ENCODE data around the gene ZNF432. TPM values are rescaled to one million over a fixed set of nuclear protein-coding genes. Genes with fewer than 3 reads are reported as not detected.

ZNF432 gene
- total RNA-seq, 1 donor from 2014 or later, result 9.9 TPM

DNA sequence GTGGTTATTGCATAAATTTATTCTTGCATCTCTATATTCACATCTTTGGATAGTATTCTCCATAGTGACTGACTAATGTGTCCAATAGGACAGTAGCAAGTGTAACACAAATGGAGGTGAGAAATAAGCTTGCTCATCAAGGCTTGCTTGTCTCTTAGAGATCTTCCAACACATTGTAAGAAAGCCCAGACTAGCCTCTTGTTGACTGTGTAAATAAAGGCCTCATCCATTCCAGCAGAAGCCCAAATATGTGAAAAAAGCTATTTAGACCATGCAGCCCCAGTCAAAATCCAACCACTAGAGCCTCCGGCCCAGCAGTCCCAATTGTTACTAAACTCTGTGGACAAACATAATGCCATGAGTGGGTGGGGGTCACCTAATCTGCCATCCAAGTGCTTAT lies 38.0 kb downstream of the ZNF432 start:
- DNase-seq (ENCODE audit: low read depth), result no peak

DNA sequence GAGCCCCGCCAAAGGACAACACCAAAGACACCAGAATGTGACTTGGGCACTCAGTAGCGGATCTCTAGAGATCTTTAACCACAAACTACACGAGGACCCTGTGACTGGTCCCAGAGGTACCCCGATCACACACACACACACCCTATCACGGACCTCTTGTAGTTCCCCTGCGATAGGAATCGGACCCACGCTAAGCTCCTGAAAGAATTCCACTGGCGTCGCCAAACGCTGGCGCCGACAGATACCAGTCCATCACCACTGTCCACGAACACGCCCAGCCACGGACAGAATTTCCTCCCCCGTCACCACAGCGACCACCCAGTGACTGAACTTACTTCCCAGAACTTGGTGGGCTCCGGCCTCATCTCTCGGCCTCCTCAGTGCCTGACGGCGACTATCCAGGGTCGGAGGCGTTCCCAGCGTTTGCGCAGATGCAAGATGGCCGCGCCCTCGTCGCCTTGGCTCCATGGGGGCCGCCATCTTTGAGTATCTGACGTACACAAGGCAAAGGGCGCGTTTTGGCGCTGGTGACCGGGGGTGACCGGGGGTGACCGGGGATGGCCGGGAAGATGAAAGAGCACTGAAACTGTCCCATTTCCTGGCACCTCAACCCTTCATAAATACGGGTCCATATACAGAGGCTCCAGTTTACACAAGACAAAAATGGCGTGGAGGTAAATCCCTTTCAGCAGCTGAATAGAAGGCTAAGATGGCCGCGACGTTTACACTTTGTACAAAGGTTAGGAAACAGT lies 40.7 kb downstream of the ZNF432 start, which contains the start of gene ZNF615:
Gene ZNF615 (minus strand): TSS at position 406 of the 752 bp plus-strand sequence. CDS start 4,500 bp downstream, outside the sequence.
- DNase-seq (ENCODE audit: low read depth), result peak; percentile 92

DNA sequence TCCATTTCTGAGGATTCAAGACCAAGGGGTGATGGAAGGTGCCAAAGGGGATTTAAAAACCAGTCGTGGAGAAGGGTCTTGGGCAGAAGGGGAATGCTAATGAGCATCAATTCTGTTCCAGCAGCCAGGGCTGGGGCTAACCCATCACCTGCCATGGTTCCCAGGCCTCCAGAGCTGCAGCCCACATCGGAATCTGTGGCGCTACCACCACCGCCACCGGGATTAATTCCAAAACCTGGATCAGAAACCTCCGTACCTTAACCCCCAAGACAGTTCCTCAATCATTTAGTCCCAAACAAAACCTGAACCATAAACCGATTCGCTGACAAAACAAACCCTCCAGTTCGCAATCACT lies 41.2 kb downstream of the ZNF432 start:
- peak; percentile 58 for DNase-seq (ENCODE audit: low read depth)

DNA sequence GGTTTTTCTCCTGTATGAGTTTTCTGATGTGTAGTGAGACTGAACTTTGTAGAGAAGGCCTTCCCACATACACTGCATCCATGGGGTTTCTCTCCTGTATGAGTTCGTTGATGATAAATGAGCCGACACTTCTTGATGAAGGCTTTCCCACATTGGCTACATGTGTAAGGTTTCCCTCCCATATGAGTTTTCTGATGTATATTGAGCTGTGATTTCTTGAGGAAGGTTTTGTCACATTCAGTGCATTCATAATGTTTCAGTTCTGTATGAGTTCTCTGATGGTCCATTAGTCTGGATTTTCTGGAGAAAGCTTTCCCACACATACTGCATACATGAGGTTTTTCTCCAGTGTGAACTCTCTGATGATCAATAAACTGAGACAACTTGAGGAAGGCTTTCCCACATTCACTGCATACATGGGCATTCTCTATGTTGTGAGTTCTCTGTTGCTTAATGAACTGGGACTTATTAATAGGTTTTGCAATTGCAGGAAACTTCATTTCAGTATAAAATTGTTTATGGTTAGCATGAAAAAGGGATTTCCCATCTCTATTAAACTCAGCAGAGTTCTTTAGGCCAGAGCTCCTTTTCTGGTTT lies 54.5 kb downstream of the ZNF432 start:
- DNase-seq (ENCODE audit: low read depth), result no peak

DNA sequence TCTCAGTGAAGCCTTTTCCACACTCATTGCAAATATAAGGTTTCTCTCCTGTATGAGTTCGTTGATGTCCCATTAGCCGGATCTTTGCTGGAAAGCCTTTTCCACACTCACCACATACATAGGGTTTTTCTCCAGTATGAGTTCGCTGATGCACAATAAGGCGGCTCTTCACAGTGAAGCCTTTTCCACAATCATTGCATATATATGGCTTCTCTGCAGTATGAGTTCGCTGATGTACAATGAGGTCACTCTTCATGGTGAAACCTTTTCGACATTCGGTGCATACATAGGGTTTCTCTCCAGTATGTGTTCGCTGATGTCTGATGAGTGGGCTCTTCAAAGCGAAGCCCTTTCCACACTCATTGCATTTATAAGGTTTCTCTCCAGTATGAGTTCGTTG lies 55.2 kb downstream of the ZNF432 start:
- DNase-seq (ENCODE audit: low read depth), result no peak

DNA sequence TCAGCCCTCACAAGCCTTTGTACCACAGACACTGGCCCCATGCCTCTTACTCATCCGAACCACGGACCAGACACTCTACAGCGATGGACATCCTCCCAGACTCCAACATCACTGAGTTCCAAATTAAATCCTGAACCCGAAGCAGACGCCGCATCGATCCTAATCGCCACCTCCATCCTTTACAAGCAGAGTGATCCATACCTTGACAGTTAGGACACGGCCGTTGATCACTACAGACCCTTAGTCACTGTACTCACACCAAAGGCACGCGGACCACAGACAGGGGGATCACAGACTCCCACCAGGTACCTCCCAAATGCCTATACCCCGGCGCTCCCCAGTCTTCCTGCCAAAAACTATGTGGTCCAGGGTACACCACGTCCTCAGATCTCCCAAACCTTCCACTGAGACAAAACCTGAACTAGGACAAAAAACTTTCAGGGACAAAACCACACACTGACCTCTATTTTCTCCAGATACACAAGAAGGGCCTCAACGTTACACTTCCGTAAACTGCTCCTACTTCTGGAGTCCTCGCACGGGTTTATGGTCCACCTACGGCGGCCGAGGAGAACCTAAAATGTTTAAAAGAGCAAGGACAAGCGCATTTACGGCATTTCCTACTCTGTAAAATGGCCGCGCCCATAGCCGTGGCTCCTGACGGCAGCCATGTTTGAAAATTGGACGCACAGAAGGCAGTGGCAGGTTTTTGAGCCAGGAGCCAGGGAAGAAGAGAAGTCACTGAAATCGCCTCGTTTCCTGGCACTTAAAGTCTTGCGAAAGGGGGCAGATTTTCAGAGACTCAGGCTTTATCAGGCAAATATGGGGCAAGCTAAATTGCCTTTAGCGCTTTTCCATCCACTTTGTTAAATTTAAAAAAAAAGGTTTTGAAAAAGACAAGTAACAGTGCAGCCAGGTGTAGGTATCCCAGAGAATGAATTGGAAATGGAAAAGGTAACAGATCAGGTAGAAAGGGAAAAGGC lies 62.0 kb downstream of the ZNF432 start, which contains the start of gene ZNF350:
Gene ZNF350 (minus strand): TSS at position 532 of the 983 bp plus-strand sequence. CDS start 12,480 bp downstream, outside the sequence.
- DNase-seq (ENCODE audit: low read depth), result peak; percentile 96

DNA sequence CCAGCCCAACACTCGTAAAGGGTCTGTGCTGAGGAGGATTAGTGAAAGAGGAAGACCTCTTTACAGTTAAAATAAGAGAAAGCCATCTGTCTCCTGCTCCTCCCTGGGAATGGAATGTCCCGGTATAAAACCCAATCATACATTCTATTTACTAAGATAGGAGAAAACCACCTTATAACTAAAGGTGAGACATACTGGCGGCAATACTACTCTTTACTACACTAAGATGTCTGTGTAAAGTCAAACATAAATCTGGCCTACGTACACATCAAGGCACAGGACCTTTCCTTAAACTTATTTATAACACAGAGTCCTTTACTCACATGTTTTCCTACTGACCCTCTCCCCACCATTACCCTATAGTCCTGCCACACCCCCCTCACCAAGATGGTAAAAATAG lies 65.3 kb downstream of the ZNF432 start:
- DNase-seq (ENCODE audit: low read depth), result no peak

Other genes starting within 250 kb of the ZNF432 start
- gene ZNF577, start 160.9 kb downstream of the ZNF432 start, total RNA-seq, result 7.5 and 8.4 TPM in 2 replicates
- 8.3 and 11.0 TPM in 2 replicates for gene ZNF649, start 143.8 kb downstream of the ZNF432 start, total RNA-seq
- 4.9 and 5.0 TPM in 2 replicates for gene ZNF613, start 121.4 kb downstream of the ZNF432 start, total RNA-seq
- gene ZNF350, start 62.0 kb downstream of the ZNF432 start, total RNA-seq, result 6.8 and 7.1 TPM in 2 replicates
- 10.4 and 21.1 TPM in 2 replicates for gene ZNF615, start 40.6 kb downstream of the ZNF432 start, total RNA-seq
- 14.0 and 14.5 TPM in 2 replicates for gene ZNF614, start 20.5 kb downstream of the ZNF432 start, total RNA-seq
- 13.3 and 13.9 TPM in 2 replicates for gene ZNF841, start 46.9 kb upstream of the ZNF432 start, total RNA-seq
- 10.6 and 11.3 TPM in 2 replicates for gene ZNF616, start 91.1 kb upstream of the ZNF432 start, total RNA-seq
- 4.5 and 4.8 TPM in 2 replicates for gene ZNF836, start 122.8 kb upstream of the ZNF432 start, total RNA-seq
- gene PPP2R1A, start 141.2 kb upstream of the ZNF432 start, total RNA-seq, result 351 and 428 TPM in 2 replicates
- gene ZNF766, start 220.7 kb upstream of the ZNF432 start, total RNA-seq, result 12.1 and 12.7 TPM in 2 replicates
- gene ZNF480, start 248.3 kb upstream of the ZNF432 start, total RNA-seq, result 6.6 and 8.3 TPM in 2 replicates

Measured in myocyte (in vitro differentiated cells).